SK-N-MC (cell line): ENCODE data around the gene SUCLA2.
A peak's percentile ranks its signal among the peaks of the same experiment; 100 is the strongest.
"Not testable (repeated sequence)": the region's sequence is repeated elsewhere in the genome, so short reads cannot be mapped to it uniquely, and the experiment has no call there.

ENCODE experiments used
- DNase-seq: peaks from one replicate; pipeline ENCODE4 v3.0.0-alpha.2; 2011; ENCODE audit warnings: low read depth, low spot score
- H3K27ac ChIP-seq: fragments of 200-600 bp; sonication (generic); 2 replicates; pipeline ENCODE4 v1.5.1; 2016; ENCODE audit warnings: mixed run types
- H3K36me3 ChIP-seq: fragments of 200-600 bp; sonication (generic); 2 replicates; pipeline ENCODE4 v1.6.1; 2017; ENCODE audit warnings: antibody characterized with exemption, low read length, mixed read lengths; ENCODE audit not compliant: insufficient read depth
- H3K4me3 ChIP-seq: fragments of 200-600 bp; sonication (generic); 2 replicates; pipeline ENCODE4 v1.5.1; 2016
- H3K9ac ChIP-seq: fragments of 200-600 bp; sonication (generic); 2 replicates; pipeline ENCODE4 v1.8.0; 2017; ENCODE audit warnings: mixed run types, mixed read lengths; ENCODE audit not compliant: insufficient read length
- H3K9me3 ChIP-seq: fragments of 200-600 bp; sonication (generic); 2 replicates; pipeline ENCODE4 v1.6.1; 2017; ENCODE audit warnings: low read depth, mild to moderate bottlenecking, antibody characterized with exemption, low read length, moderate library complexity, mixed read lengths
- EZH2 ChIP-seq: fragments of 200-600 bp; sonication (generic); IDR thresholded peaks from one replicate; pipeline ENCODE4 v1.6.1; 2017; ENCODE audit warnings: antibody characterized with exemption
- FOXP2 ChIP-seq: optimal IDR thresholded peaks from 2 replicates; pipeline ENCODE3; 2011; ENCODE audit warnings: mild to moderate bottlenecking, moderate library complexity; ENCODE audit not compliant: insufficient read depth; ENCODE audit errors: extremely low read length, control extremely low read depth
- POLR2AphosphoS5 ChIP-seq: IDR thresholded peaks from 2 replicates; pipeline ENCODE4 v1.6.1; 2012; ENCODE audit warnings: mild to moderate bottlenecking, low read depth, low read length, borderline replicate concordance

Gene SUCLA2

DNA sequence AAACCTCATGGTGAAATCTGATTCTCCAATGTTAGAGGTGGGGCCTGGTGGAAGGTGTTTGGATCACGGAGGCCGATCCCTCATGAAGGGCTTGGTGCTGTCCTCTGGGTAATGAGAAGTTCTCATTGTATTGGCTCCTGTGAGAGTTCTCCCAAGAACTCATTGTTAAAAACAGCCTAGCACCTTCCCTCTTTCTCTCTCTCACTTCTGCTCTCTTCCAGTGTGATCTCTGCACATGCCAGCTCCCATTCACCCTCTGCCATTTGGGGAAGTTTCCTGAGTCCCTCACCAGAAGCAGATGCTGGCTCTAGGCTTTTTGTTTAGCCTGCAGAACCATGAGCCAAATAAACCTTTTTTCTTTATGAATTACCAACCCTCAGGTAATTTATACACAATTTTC is 3.1 kb upstream of the SUCLA2 start:
- Histone ChIP-seq H3K4me3 (no peak overlapping the region), H3K36me3 (no peaks in the 10 kb centered on the region), H3K9ac (no peak overlapping the region), H3K27ac (no peak overlapping the region), H3K9me3 (no peaks in the 10 kb centered on the region)
- DNase-seq = no peak
- no peak for TF ChIP-seq POLR2AphosphoS5
- no peak for TF ChIP-seq EZH2
- TF ChIP-seq FOXP2 = no peak

GRCh38 chr13:48001999-48002398 is 926 bp upstream of the SUCLA2 start:
- H3K9me3 ChIP-seq = not testable (repeated sequence)

DNA sequence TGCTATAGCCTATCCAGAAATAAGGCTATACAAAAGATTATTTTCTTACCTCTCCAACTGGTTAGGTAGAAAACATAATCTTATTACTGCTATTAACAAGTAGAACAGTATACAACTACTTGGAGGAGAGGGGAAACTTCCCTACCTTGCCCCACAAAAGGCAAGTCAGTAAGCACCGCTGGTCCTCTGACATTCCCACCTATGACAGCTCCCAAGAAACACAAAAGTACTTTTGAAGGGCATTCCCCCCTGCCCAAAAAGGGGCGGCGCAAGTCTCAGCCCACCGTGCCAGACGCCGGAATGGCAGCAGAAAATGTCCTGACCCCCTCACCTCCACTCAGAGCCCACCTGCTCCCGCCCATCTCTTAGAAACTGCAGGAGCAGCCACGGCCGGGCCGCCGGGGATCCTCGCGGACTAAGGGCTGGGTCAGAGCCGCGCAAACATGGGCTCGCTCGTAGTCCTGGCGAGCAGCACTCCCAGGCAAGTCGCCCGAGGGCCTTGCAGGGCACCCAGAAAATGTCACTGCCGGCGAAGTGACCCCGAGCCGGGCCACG is 437 bp downstream of the SUCLA2 start:
- 0 out of 2 replicates have a peak overlapping the region, but pooled peaks have one; percentile 26 for H3K27ac ChIP-seq
- peaks cover 16% of the 10 kb centered on the region for H3K36me3 ChIP-seq
- no peak for TF ChIP-seq POLR2AphosphoS5
- TF ChIP-seq EZH2 = no peak
- TF ChIP-seq FOXP2 = no peak
- peak overlapping the region; percentile 99 for H3K4me3 ChIP-seq
- peak overlapping the region; percentile 96 for H3K9ac ChIP-seq
- H3K9me3 ChIP-seq = no peaks in the 10 kb centered on the region
- no peak for DNase-seq

More at GRCh38 chr13:48001999-48002398, 926 bp upstream of the SUCLA2 start:
- H3K27ac ChIP-seq, DNase-seq, H3K9ac ChIP-seq, H3K4me3 ChIP-seq: not testable (repeated sequence)
- peaks cover 12% of the 10 kb centered on the region for H3K36me3 ChIP-seq

GRCh38 chr13:47999973-48000372 is 1.1 kb downstream of the SUCLA2 start:
- no peak for TF ChIP-seq POLR2AphosphoS5
- TF ChIP-seq EZH2 = no peak
- Histone ChIP-seq H3K9ac (peak overlapping the region; percentile 96), H3K27ac (no peak overlapping the region)

DNA sequence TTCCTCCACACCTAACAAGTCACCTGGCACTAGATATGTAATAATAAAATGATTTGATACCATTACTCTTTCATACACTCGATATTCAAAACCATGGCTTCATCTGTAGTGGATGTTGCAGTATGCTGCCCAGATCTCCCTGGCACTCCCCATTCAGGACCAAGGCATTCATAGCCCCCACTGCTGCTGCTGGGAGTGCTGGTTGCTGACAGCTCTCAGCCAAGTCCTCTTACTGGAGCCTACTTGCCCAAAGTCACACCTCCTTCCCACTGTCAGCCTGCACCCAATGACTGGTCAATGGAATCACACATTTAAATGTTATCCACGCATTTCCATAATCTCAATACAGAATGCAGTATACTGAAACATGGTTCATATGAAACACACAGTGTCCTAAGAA is 3.7 kb downstream of the SUCLA2 start:
- Histone ChIP-seq H3K36me3 (peaks cover 40% of the 10 kb centered on the region), H3K9me3 (no peaks in the 10 kb centered on the region), H3K27ac (no peak overlapping the region), H3K4me3 (no peak overlapping the region), H3K9ac (no peak overlapping the region)
- DNase-seq = no peak
- TF ChIP-seq EZH2 = no peak
- no peak for TF ChIP-seq POLR2AphosphoS5
- TF ChIP-seq FOXP2 = no peak

More at GRCh38 chr13:47999973-48000372, 1.1 kb downstream of the SUCLA2 start:
- peak overlapping the region; percentile 99 for H3K4me3 ChIP-seq
- no peak for DNase-seq
- H3K36me3 ChIP-seq = peaks cover 23% of the 10 kb centered on the region
- H3K9me3 ChIP-seq = no peaks in the 10 kb centered on the region

- TF ChIP-seq POLR2AphosphoS5 (no peak), FOXP2 (no peak)
- no peak overlapping the region for H3K27ac ChIP-seq
- DNase-seq = no peak
- no peak overlapping the region for H3K9ac ChIP-seq
- H3K4me3 ChIP-seq = no peak overlapping the region
- no peaks in the 10 kb centered on the region for H3K9me3 ChIP-seq
- H3K36me3 ChIP-seq = peaks cover 57% of the 10 kb centered on the region
These were observed 9.2 kb downstream of the SUCLA2 start for GRCh38 chr13:47991859-47992258.

- no peak overlapping the region for H3K4me3 ChIP-seq
- H3K9me3 ChIP-seq = no peaks in the 10 kb centered on the region
- no peak for DNase-seq
- TF ChIP-seq POLR2AphosphoS5 (no peak), EZH2 (no peak), FOXP2 (no peak)
- H3K27ac ChIP-seq = no peak overlapping the region
- peaks cover 63% of the 10 kb centered on the region for H3K36me3 ChIP-seq
- H3K9ac ChIP-seq = no peak overlapping the region
These were observed 10.1 kb downstream of the SUCLA2 start for GRCh38 chr13:47990920-47991466.

- Histone ChIP-seq H3K36me3 (peaks cover 66% of the 10 kb centered on the region), H3K9ac (no peak overlapping the region), H3K4me3 (no peak overlapping the region), H3K9me3 (no peaks in the 10 kb centered on the region), H3K27ac (no peak overlapping the region)
- DNase-seq = no peak
- no peak for TF ChIP-seq FOXP2
- TF ChIP-seq EZH2 = no peak
- TF ChIP-seq POLR2AphosphoS5 = no peak
These were observed 10.6 kb downstream of the SUCLA2 start for GRCh38 chr13:47990427-47990826.

DNA sequence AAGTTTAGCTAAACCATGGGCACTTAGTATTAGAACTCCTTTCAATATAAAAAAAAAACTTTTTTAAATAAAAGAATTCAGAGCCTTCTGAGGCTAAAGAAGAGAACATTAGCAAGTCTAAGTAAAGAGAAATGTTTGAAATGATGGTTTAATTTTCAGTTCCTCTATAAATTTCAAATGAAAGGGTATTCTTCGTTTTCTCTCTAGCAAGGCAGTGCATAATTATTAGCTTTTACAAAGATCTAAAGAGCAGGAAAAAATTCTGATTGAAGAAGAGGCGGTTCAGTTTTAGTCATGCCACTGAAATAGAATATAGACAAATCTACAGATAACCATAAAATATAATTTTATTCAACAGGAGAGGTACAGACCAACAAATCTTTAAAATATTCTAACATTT is 18.0 kb downstream of the SUCLA2 start:
- Histone ChIP-seq H3K9me3 (no peaks in the 10 kb centered on the region; the same call in 1 of the 2 replicates), H3K9ac (no peak overlapping the region), H3K36me3 (peaks cover 42% of the 10 kb centered on the region), H3K27ac (no peak overlapping the region), H3K4me3 (no peak overlapping the region)
- no peak for DNase-seq
- TF ChIP-seq POLR2AphosphoS5 (no peak), EZH2 (no peak), FOXP2 (no peak)
